Activated CD8-positive, alpha-beta T cell treated with anti-CD3 and anti-CD28 coated beads for 36 hours (primary cell): ENCODE measurements around the gene NRXN3. TPM values are rescaled to one million over a fixed set of nuclear protein-coding genes. Genes with fewer than 3 reads are reported as not detected.

Source experiments
- ATAC-seq: fragments of 200-7000 bp; cut with Tn5 transposase; one replicate; pipeline ENCODE4 v1.10.0; 2021; ENCODE audit warnings: mild to moderate bottlenecking, moderate library complexity
- CTCF ChIA-PET: fragments of 350-600 bp; sonication (Branson Sonifier 250); formaldehyde crosslinking; loops from one replicate; lab custom pipeline; 2021; ENCODE audit warnings: antibody characterized with exemption; lab: Charles Lee
- POLR2A ChIA-PET: fragments of 350-600 bp; sonication (Branson Sonifier 250); formaldehyde crosslinking; loops from one replicate; lab custom pipeline; 2021; ENCODE audit warnings: antibody characterized with exemption; lab: Charles Lee
- DNase-seq: peaks from one replicate; pipeline ENCODE4 v3.0.0-alpha.2; 2020
- H3K27ac Mint-ChIP-seq: one replicate; pipeline ENCODE4 v1.8.0; 2021; ENCODE audit warnings: mild to moderate bottlenecking, mixed read lengths
- H3K27me3 Mint-ChIP-seq: one replicate; pipeline ENCODE4 v1.8.0; 2021; ENCODE audit warnings: mixed read lengths
- H3K36me3 Mint-ChIP-seq: one replicate; pipeline ENCODE4 v1.8.0; 2021; ENCODE audit warnings: low read depth, mixed read lengths
- H3K4me1 Mint-ChIP-seq: one replicate; pipeline ENCODE4 v1.8.0; 2021; ENCODE audit warnings: low read depth, mixed read lengths
- H3K4me3 Mint-ChIP-seq: one replicate; pipeline ENCODE4 v1.8.0; 2021; ENCODE audit warnings: mild to moderate bottlenecking, moderate library complexity, mixed read lengths
- H3K9me3 Mint-ChIP-seq: one replicate; pipeline ENCODE4 v1.8.0; 2021; ENCODE audit warnings: mixed read lengths
- intact Hi-C: fragments of 100-400 bp; cut with micrococcal nuclease; formaldehyde crosslinking; loops from one replicate; pipeline ENCODE4 v1.10.0; 2022
- total RNA-seq, 2 experiments: library from RNA; stranded (reverse); gene quantifications; one replicate each; pipeline ENCODE4 v1.2.3, GENCODE V29; 2021
- TF ChIP-seq, protein P1 (sequence below): fragments of 200-600 bp; IDR thresholded peaks from one replicate; pipeline ENCODE4 v1.8.0; 2022; ENCODE audit warnings: antibody characterized with exemption, mild to moderate bottlenecking

NRXN3 gene
- total RNA-seq, 2 experiments from 2014 or later: not detected

DNA sequence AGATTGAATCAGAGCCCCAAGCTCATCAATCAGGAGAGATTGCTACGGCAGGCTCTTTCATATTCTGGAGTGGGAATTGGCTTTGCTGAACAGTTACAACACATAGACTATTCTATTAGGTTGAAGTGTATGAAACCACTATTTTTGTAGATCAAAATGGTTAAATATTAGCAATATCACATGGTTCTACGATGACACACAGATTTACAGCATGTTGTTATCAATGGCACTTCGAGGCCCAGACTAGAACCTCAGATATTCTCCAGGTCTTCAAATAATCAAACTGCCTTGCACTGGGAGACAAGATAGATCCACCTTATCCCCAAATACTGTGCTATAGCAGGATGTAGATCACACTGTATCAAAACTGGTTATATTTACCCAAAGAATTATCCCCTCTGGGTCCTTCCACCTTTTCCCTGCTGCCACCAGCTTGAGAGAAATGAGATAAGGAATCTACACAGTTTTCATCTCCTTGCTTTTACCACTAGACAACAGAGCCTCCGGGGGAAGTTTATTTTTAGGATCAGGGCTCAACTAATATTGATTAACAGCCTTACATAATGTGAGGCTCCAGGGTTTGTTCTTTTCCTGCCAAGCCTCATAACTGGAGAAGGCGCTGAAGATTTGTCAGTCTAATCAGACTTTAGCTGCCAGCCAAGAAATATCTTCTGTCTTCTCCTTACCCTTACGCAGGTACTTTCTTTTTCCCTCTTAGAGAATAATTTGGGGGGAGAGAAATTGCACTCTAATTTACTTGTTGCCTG lies 1534.1 kb downstream of the NRXN3 start:
- no peaks in the 10 kb centered on the region for H3K4me1 Mint-ChIP-seq
- CTCF ChIA-PET: interaction anchor here (0.6 kb wide), 1 partner anchor 571 kb away, joined by 4 read pairs; no protein-coding TSS in a partner anchor
- no peak overlapping the region for H3K27ac Mint-ChIP-seq
- POLR2A ChIA-PET: no interaction called here
- intact Hi-C loops: no loop called here
- TF ChIP-seq, protein P1, sequence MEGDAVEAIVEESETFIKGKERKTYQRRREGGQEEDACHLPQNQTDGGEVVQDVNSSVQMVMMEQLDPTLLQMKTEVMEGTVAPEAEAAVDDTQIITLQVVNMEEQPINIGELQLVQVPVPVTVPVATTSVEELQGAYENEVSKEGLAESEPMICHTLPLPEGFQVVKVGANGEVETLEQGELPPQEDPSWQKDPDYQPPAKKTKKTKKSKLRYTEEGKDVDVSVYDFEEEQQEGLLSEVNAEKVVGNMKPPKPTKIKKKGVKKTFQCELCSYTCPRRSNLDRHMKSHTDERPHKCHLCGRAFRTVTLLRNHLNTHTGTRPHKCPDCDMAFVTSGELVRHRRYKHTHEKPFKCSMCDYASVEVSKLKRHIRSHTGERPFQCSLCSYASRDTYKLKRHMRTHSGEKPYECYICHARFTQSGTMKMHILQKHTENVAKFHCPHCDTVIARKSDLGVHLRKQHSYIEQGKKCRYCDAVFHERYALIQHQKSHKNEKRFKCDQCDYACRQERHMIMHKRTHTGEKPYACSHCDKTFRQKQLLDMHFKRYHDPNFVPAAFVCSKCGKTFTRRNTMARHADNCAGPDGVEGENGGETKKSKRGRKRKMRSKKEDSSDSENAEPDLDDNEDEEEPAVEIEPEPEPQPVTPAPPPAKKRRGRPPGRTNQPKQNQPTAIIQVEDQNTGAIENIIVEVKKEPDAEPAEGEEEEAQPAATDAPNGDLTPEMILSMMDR: no peak
- ATAC-seq (no peak), DNase-seq (no peak)
- no peaks in the 10 kb centered on the region for H3K27me3 Mint-ChIP-seq
- H3K36me3 Mint-ChIP-seq: no peaks in the 10 kb centered on the region
- H3K4me3 Mint-ChIP-seq: no peak overlapping the region
- H3K9me3 Mint-ChIP-seq: no peaks in the 10 kb centered on the region

DNA sequence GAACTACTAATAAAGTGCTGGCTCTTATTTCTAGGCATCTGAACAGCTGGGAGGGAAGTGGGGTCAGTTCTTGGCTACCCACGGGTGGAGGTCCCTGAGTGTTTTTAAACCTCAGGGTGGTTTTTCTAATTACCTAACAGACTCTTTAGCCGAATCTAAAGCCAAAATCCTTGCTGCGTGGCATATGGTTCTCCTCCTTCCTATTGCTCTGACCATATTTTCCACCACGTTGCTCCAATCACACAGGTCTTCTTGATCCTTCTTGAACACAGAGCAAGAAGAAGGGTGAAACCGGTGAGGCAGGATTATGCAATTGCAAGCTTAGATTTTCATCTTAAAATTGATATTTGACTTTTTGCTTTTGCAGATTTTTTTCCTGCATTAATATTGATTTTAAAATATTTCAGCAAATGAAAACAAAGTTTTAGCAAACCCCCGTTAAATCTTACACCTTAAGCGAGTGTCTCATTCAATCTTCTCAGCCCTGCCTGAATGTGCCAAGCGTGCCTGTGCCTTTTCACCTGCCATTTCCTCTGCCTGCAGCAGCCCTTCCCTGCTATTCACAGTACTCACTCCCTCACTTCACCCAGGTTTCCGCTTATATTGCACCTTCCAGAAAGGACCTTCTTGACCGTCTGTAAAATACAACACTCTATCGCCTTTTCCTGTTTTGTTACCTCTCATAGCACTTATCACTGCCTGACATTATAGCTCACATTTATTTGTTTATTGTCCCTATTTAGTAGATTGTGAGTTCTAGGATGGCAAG lies 1535.1 kb downstream of the NRXN3 start:
- no peaks in the 10 kb centered on the region for H3K9me3 Mint-ChIP-seq
- CTCF ChIA-PET: no interaction called here
- no peaks in the 10 kb centered on the region for H3K4me1 Mint-ChIP-seq
- POLR2A ChIA-PET: no interaction called here
- no peak for ATAC-seq
- H3K27me3 Mint-ChIP-seq: no peaks in the 10 kb centered on the region
- DNase-seq: no peak
- no peaks in the 10 kb centered on the region for H3K36me3 Mint-ChIP-seq
- TF ChIP-seq, protein P1: no peak
- no peak overlapping the region for H3K4me3 Mint-ChIP-seq
- intact Hi-C loops: no loop called here
- H3K27ac Mint-ChIP-seq: no peak overlapping the region

DNA sequence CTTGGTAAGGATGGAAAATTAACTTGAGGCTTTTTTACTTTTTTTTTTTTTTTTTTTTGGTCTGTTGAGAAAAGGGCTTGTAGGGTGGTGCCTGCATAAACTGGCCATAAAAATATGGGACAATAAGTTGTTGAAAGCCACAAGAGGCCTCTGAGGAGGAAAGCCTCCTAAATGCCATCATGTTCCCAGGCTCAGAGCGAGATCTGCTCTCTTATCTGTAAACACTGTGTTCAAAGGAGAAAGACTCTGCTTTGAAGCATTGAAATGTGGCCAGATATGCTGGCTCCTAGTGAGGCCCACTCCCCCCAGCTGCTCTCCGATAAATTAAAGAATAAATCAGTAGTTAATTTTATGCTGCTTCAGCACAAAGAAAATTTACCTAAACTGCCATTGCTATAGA lies 1536.2 kb downstream of the NRXN3 start:
- no peak for ATAC-seq
- H3K36me3 Mint-ChIP-seq: no peaks in the 10 kb centered on the region
- intact Hi-C loops: no loop called here
- H3K9me3 Mint-ChIP-seq: no peaks in the 10 kb centered on the region
- DNase-seq: no peak
- no peak overlapping the region for H3K4me3 Mint-ChIP-seq
- ChIA-PET CTCF (no interaction called here), POLR2A (no interaction called here)
- no peaks in the 10 kb centered on the region for H3K27me3 Mint-ChIP-seq
- no peaks in the 10 kb centered on the region for H3K4me1 Mint-ChIP-seq
- TF ChIP-seq, protein P1: no peak
- H3K27ac Mint-ChIP-seq: no peak overlapping the region

DNA sequence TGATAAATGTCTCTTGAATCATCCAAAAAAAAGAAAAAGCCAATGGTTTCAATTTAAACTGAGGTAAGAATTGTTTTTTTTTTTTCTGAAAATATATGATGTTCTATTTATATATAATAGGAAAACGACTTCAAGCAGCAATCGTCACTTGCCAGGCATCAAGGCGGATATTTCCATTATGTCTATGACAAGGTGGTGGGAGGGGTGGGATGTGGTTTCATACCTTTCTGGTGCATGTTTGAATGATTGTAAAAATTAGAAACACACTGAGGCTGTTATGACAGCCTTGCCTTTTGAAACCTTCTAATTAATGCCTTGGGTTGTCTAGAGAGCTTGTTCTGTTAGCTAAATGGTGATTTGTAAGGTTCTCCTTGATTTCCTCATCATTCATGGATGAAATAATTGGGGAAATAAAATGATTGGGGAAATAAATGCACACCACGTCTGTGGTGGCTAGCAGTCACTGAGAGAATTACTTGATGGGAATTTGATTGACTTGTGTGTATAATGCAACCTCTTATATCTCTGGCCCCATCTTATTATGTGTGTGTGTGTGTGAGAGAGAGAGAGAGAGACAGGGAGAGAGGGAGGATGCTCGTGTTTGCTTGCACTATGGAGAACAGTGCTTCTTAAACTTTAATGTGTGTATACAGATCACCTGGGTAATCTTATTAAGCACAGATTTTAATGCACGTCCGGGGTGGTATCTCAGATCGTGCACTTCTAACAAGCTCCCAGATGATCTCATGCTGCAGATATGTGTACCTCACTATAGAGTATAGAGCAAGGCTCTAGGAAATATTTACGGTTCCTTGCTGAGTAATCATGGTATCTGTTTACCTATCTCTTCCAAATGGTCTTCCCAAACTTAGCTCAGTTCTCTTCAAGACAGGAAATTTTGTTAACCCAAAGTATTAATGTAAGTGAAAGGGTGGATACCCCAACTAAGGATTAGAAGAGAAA lies 1538.5 kb downstream of the NRXN3 start:
- intact Hi-C loops: no loop called here
- Mint-ChIP-seq H3K9me3 (no peaks in the 10 kb centered on the region), H3K4me3 (no peak overlapping the region), H3K36me3 (no peaks in the 10 kb centered on the region), H3K4me1 (no peaks in the 10 kb centered on the region), H3K27me3 (no peaks in the 10 kb centered on the region), H3K27ac (no peak overlapping the region)
- TF ChIP-seq, protein P1: no peak
- CTCF ChIA-PET: no interaction called here
- no peak for ATAC-seq
- no peak for DNase-seq
- POLR2A ChIA-PET: no interaction called here
